ENCODE results near the gene SNRNP40.

- no peak for TF ChIP-seq CTCF (IDR thresholded peaks at IDR 0.05)
- TF ChIP-seq ZFX (IDR thresholded peaks at IDR 0.05; ENCODE audit: borderline replicate concordance) = no peak
Measured at GRCh38 chr1:31310198-31310597, 13.6 kb upstream of the SNRNP40 start.

Data from 22Rv1 (cell line).